GM12873 (cell line): Measurements from ENCODE around the gene TMEM253.

Experiments used
- TF ChIP-seq, protein P1 (sequence below): IDR thresholded peaks from 2 replicates; pipeline ENCODE4 v1.5.1; 2012; ENCODE audit warnings: low read depth, mild to moderate bottlenecking, moderate library complexity, low read length, control low read depth; ENCODE audit not compliant: insufficient read depth; ENCODE audit errors: missing control alignments

TMEM253 gene

DNA sequence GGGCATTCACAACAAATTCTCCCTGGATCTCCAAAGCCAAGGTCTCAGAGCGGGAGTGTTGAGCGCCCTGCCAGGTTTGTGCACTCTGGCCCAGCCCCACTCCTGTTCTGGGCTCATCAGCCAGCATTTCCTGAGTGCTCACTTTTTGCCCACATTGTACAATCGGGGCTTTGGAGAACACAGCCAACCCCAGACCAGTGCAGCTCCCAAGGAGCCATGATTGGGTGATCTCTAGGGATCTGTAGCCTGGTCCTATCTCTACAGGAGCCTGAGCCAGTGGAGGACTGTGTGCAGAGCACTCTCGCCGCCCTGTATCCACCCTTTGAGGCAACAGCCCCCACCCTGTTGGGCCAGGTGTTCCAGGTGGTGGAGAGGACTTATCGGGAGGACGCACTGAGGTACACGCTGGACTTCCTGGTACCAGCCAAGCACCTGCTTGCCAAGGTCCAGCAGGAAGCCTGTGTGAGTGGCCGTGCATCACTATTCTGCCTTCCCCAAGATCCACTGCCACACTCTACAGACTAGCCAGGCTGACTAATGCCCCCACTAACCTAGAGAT is 28.0 kb upstream of the TMEM253 start:
- TF ChIP-seq, protein P1, sequence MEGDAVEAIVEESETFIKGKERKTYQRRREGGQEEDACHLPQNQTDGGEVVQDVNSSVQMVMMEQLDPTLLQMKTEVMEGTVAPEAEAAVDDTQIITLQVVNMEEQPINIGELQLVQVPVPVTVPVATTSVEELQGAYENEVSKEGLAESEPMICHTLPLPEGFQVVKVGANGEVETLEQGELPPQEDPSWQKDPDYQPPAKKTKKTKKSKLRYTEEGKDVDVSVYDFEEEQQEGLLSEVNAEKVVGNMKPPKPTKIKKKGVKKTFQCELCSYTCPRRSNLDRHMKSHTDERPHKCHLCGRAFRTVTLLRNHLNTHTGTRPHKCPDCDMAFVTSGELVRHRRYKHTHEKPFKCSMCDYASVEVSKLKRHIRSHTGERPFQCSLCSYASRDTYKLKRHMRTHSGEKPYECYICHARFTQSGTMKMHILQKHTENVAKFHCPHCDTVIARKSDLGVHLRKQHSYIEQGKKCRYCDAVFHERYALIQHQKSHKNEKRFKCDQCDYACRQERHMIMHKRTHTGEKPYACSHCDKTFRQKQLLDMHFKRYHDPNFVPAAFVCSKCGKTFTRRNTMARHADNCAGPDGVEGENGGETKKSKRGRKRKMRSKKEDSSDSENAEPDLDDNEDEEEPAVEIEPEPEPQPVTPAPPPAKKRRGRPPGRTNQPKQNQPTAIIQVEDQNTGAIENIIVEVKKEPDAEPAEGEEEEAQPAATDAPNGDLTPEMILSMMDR = no peak

DNA sequence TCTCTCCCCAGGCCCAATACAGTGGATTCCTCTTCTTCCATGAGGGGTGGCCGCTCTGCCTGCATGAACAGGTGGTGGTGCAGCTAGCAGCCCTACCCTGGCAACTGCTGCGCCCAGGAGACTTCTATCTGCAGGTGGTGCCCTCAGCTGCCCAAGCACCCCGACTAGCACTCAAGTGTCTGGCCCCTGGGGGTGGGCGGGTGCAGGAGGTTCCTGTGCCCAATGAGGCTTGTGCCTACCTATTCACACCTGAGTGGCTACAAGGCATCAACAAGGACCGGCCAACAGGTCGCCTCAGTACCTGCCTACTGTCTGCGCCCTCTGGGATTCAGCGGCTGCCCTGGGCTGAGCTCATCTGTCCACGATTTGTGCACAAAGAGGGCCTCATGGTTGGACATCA is 26.9 kb upstream of the TMEM253 start:
- TF ChIP-seq, protein P1 = no peak

GRCh38 chr14:21074398-21075272 is 26.2 kb upstream of the TMEM253 start:
- TF ChIP-seq, protein P1 = no peak

DNA sequence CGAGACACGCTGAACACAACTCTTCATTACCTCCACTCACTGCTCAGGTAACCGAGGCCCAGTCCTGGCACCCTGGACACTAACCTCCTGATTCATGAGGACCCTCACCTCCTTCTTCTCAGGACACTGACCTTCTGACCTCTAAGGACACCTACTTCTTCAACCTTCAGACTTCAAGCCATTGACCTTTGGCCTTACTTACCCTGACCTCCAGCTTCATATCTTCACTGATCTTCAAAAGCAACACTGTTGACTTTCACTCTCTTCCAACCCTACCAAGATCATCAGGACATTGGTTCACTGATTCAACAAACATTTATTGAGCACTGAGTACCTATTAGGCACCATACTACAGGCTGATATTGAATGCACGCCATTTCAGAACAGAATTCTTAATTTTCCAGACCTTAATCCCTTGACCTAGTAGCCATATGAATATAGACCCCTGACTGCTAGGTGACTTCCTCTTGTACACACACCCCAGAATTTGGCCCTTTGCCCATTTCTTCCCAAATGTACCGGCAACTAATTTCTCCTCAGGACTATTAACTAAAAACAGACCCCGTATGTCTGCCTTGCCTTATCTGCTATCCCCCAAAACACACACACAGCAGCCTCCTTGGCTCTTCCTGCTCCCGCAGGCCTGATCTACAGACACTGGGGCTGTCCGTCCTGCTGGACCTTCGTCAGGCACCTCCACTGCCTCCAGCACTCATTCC is 25.0 kb upstream of the TMEM253 start:
- TF ChIP-seq, protein P1 = no peak

GRCh38 chr14:21077672-21078071 is 23.2 kb upstream of the TMEM253 start:
- TF ChIP-seq, protein P1 = no peak

DNA sequence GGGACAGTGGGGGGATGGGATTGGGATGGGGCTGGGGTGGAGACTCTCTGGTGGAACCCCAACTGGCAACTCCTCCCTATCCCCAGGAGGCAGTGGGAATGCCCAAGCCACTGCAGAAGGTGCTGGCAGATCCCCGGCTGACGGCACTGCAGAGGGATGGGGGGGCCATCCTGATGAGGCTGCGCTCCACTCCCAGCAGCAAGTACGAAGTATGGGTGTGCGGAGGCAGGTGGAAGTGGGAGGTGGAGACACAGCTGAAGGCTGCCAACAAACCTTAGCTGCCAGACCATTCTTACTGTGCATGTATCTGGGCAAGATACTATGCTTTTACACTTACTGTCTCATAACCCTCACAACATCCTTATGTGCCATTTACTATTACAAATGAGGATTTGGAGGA is 22.6 kb upstream of the TMEM253 start:
- TF ChIP-seq, protein P1 = no peak

- TF ChIP-seq, protein P1 = no peak
These were observed 22.1 kb upstream of the TMEM253 start for GRCh38 chr14:21078726-21079125.
